Lower leg skin (tissue), 4 donors: ENCODE data around the gene EEFSEC. TPM values are rescaled to one million over a fixed set of nuclear protein-coding genes. Genes with fewer than 3 reads are reported as not detected.

ENCODE experiments used
- DNase-seq, 2 donors: peaks; one replicate each; pipeline ENCODE4 v3.0.0-alpha.2; 2019; ENCODE audit warnings: low spot score in 2 of 2
- H3K4me3 ChIP-seq: fragments of 200-600 bp; sonication (generic); 2 replicates; pipeline ENCODE4 v1.5.1; 2017; ENCODE audit warnings: mild to moderate bottlenecking, low read depth; ENCODE audit not compliant: poor library complexity, severe bottlenecking
- POLR2A ChIP-seq, 2 donors: fragments of 450-650 bp; IDR thresholded peaks; one replicate each; pipeline ENCODE4 v1.6.1; 2016 to 2017; ENCODE audit warnings: antibody characterized with exemption in 2 of 2, mild to moderate bottlenecking in 1 of 2, moderate library complexity in 1 of 2
- WGBS, 2 donors: methylation state at CpG; one replicate each; pipeline ENCODE4 v1.1.5; 2018; 5-methylcytosine and 5-hydroxymethylcytosine counted together
- intact Hi-C: fragments of 100-400 bp; cut with DNase I; formaldehyde crosslinking; loops from one replicate; pipeline ENCODE4 v1.15.0; 2023; ENCODE audit warnings: low total_unique reads
- total RNA-seq, 4 donors: library from RNA; depleted of rRNA; stranded (reverse); fragments of >200 nt; gene quantifications; one replicate each; pipeline ENCODE4 v1.1.0, GENCODE V29; 2016
- TF ChIP-seq, protein P1 (sequence below), 3 donors: fragments of 450-650 bp; IDR thresholded peaks; one replicate each; pipeline ENCODE4 v1.5.1; 2016; ENCODE audit warnings: antibody characterized with exemption in 3 of 3, mild to moderate bottlenecking in 3 of 3, moderate library complexity in 2 of 3

Gene EEFSEC
- total RNA-seq, 4 donors from 2014 or later, result 16.3 to 28.6 (median 16.8) TPM

DNA sequence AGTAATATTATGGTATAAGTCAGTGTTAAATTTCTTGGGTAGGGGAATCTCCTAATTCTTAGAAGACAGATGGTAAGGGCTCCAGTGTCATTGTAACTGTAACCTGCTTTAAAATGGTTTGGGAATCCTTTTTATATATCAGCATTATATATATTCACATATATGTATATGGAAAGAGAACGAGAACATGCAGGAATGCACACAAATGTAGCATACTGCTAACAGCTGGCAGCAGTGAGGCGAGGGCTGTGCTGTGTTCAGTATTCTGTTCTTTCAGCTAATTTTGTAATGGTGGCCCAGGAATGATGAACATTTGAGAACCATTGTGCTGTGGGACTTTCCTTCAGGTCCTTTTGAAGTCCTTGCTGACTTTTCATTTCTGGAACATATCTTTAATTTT lies 60.8 kb downstream of the EEFSEC start:
- no peak for DNase-seq
- WGBS, 2 donors, result 99 to 100% methylated on average over 2 of the region's 2 CpGs
- no peak for TF ChIP-seq POLR2A (IDR thresholded peaks at IDR 0.05)
- TF ChIP-seq, protein P1, sequence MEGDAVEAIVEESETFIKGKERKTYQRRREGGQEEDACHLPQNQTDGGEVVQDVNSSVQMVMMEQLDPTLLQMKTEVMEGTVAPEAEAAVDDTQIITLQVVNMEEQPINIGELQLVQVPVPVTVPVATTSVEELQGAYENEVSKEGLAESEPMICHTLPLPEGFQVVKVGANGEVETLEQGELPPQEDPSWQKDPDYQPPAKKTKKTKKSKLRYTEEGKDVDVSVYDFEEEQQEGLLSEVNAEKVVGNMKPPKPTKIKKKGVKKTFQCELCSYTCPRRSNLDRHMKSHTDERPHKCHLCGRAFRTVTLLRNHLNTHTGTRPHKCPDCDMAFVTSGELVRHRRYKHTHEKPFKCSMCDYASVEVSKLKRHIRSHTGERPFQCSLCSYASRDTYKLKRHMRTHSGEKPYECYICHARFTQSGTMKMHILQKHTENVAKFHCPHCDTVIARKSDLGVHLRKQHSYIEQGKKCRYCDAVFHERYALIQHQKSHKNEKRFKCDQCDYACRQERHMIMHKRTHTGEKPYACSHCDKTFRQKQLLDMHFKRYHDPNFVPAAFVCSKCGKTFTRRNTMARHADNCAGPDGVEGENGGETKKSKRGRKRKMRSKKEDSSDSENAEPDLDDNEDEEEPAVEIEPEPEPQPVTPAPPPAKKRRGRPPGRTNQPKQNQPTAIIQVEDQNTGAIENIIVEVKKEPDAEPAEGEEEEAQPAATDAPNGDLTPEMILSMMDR (IDR thresholded peaks at IDR 0.05), result no peak
- intact Hi-C loops, result no loop called here
- H3K4me3 ChIP-seq, result no peak overlapping the region

DNA sequence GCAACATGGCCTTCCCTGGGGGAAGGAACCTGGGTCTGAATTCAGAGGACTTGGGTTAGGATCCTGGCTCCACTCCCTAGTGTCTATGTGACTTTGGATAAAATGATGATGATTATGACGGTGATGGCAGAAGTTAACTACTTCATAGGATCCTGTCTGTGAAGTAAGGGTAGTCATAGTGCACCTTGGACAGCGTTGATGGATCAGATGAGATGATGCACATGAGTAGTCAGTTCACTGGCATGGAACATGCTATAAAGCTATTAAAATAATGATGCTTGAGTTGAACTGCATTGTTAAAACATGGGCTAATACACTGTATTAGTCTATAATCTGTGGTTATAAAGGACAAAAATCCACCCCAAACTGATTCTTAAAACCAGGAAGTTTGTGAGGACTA lies 62.0 kb downstream of the EEFSEC start:
- intact Hi-C loops, result no loop called here
- H3K4me3 ChIP-seq, result no peak overlapping the region
- DNase-seq, result no peak
- TF ChIP-seq, protein P1 (IDR thresholded peaks at IDR 0.05), result no peak
- TF ChIP-seq POLR2A (IDR thresholded peaks at IDR 0.05), result no peak
- 88 to 96% methylated on average over 2 of the region's 2 CpGs for WGBS, 2 donors

DNA sequence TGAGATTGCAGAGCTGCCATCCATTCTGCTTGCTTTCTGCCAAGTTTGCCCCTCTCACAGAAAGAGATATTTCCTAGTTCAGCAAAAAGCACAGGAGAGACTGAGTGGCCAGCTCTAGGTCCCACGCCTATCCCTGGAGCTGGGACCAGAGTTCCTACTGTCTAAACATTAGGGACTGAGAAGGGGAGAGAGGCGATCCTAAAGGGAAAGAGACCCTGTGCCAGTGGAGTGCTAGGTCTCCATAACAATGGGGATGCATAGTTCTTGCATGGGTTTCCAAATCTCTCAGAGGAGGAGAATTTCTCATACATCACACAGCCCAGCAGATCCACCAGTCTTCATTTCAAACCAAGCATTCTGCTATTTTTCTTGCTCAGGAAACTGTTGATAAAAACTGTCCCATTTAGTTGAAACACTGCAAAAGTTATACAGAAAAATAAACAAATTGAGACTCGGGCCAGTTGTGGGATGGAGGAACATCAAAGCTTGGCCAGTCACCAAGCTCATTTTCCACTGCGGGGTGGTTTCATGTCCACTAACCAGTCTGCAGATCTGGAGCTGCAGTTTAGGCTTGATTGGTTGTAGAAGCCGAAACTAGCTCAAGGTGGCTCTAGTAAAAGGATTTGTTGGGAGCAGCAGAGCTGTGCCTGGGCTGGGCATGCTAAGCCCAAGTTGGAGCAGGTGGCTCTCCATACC lies 62.7 kb downstream of the EEFSEC start:
- no peak overlapping the region for H3K4me3 ChIP-seq
- intact Hi-C loops, result no loop called here
- WGBS, 2 donors, result 70 to 73% methylated on average over 5 of the region's 5 CpGs
- DNase-seq, result no peak
- TF ChIP-seq, protein P1 (IDR thresholded peaks at IDR 0.05), result no peak
- no peak for TF ChIP-seq POLR2A (IDR thresholded peaks at IDR 0.05)

DNA sequence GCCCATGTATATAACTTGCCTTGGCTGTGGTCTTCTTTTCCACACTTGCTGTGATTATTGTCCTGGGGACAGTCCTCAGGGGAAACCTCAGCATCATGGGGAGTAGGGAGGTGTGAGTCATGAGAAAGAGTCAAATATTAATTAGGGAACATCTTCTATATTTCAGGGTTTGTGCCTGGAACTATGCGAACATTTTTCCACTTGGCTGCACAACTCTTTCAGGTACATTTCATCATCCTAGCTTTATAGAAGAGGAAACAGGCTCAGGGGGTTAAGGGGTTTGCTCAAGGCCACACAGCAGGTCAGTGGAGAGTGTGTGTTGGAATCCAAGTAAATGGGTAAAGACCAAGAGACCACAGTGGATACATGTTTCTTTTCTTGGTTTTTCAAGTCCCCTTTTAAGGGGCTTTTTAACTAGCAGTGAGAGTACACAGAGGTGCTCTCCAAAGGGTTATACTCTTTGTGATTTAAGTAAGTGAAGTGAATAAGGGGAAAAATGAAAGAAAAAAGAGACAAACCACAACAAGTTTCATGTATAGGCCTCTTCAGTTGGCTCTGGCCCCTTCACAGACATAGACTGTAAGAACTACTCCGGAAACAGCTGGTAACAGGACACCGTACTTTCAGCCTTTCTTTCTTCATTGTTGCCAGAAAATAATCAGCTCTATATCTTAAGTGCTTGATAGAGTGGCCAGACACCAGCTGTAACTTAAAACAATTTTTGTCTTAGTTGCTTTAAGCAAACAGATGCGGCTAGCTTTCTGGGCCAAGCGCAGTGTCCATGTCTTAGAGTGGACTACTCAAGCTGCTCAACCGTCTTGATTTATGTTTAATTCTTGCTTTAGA lies 64.6 kb downstream of the EEFSEC start:
- DNase-seq, result no peak
- TF ChIP-seq, protein P1 (IDR thresholded peaks at IDR 0.05), result no peak
- no peak overlapping the region for H3K4me3 ChIP-seq
- intact Hi-C loops, result no loop called here
- 88 to 95% methylated on average over 6 of the region's 6 CpGs for WGBS, 2 donors

DNA sequence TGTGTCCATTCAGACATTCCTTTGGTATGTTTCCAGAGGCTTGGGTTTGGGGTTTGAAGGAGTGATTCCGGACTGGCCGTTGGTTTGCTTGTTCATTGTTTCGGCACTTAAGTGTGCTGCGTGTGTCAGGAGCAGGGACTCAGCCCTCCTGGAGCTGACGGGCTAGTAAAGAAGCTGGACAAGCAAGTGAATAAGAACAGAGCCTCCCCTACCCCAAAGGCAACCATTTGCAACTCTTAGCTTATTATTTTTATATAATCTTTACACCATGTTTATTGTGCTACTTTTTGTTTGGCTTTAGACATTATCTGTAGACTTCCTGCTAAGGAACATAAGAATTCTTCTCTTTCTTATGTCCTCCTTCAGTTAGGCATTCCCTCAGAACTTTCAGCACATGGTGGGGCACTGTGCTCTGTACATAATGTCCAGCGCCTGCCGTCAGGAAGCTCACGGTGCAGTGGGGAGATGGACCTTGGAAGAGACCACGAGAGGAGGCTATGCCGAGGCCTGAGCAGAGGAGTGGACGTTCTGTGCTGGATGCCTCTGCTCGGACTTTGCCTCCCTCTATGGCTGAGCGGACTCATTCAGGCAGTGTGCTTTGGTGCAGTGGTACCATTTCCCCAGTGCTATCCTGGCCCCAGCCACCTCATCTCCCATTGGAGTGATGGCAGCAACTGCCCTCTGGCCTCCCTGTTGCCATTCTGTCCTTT lies 65.4 kb downstream of the EEFSEC start:
- no peak overlapping the region for H3K4me3 ChIP-seq
- intact Hi-C loops, result no loop called here
- WGBS, 2 donors, result 96 to 99% methylated on average over 13 of the region's 13 CpGs
- TF ChIP-seq POLR2A (IDR thresholded peaks at IDR 0.05), result no peak
- TF ChIP-seq, protein P1 (IDR thresholded peaks at IDR 0.05), result no peak
- no peak for DNase-seq
